Left renal pelvis (tissue), 4 donors: Measurements from ENCODE around the gene RASSF8. TPM values are rescaled to one million over a fixed set of nuclear protein-coding genes. Genes with fewer than 3 reads are reported as not detected.
A peak's percentile ranks its signal among the peaks of the same experiment; 100 is the strongest.

ENCODE experiments used
- DNase-seq, 4 donors: peaks; one replicate each; pipeline ENCODE4 v3.0.0-alpha.2; 2013; ENCODE audit warnings: low read depth in 4 of 4, low spot score in 3 of 4
- polyA plus RNA-seq, 4 donors: library from polyadenylated mRNA; unstranded; fragments of 120-200 nt; gene quantifications; one replicate each; pipeline ENCODE4 v1.2.1, GENCODE V29; 2013; ENCODE audit not compliant: insufficient read length in 4 of 4

RASSF8 gene, protein sequence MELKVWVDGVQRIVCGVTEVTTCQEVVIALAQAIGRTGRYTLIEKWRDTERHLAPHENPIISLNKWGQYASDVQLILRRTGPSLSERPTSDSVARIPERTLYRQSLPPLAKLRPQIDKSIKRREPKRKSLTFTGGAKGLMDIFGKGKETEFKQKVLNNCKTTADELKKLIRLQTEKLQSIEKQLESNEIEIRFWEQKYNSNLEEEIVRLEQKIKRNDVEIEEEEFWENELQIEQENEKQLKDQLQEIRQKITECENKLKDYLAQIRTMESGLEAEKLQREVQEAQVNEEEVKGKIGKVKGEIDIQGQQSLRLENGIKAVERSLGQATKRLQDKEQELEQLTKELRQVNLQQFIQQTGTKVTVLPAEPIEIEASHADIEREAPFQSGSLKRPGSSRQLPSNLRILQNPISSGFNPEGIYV
- 10 to 100 TPM; 61.6 to 76.0 (median 69.8) TPM for polyA plus RNA-seq

GRCh38 chr12:25958428-25959070, at the start of gene RASSF8:
Gene RASSF8 (plus strand): TSS chr12:25958682. CDS start chr12:26055344, 96,662 bp downstream.
- peak in 3 of 4 donors; percentile 61 to 76 (median 72) for DNase-seq

- DNase-seq = no peak
These were observed 43.9 kb upstream of the RASSF8 start for GRCh38 chr12:25914551-25914950.

DNA sequence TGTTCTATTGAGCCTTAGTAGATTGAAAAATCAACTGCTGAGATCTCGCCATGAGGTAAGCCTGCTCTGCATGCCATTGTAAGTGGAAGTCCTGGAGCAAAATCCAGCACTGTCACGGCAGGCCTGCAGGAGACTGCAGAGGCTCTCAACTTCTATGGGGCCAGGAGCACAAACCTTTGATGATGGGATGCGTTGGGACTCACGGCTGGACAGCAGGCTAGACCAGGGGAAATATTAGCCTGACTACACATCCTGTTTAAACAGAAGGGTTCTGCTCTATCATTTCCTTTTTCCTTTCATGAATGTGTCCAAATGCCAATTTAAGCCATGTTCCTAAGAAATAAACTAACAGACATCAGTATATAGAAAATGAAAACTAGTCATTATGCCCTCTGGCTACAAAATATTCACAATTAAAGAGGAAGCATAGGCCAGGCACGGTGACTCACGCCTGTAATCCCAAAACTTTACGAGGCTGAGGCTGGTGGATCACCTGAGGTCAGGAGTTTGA, 33.9 kb upstream of the RASSF8 start:
- DNase-seq = no peak

DNA sequence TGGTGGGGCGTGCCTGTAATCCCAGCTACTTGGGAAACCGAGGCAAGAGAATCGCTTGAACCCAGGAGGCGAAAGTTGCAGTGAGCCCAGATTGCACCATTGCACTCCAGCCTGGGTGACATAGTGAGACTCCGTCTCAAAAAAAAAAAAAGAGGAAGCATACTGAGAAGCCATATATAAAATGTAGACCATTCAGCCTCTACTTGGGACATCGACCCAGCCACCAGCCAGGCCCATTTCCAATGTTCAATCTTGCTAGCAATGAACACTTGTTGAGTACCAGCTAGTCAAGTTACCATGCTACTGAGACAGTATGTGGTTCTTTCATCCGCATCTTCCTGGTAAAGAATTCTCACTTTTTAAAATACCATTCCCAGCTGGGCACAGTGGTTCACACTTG, 33.4 kb upstream of the RASSF8 start:
- no peak for DNase-seq

GRCh38 chr12:25926536-25926935, 31.9 kb upstream of the RASSF8 start:
- no peak for DNase-seq

DNA sequence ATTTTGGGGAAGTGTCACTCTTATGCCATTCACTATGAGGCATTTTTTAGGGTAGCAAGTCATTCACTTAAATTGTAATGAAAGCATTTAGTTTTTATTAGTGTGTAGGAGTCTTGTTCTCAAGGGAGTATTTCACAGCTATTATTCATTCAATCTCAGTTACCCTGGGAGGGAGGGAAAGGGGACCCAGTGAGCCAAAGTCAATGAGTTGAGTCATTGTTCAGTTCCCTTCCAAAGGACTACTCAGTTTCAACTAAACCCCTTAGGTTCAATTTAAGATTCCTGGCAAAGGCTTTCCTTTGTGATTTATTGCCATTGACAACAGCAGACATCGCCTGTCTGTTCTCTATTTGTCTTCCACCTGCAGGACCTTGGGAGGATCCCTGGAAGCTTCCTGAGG, 29.3 kb upstream of the RASSF8 start:
- no peak for DNase-seq

DNA sequence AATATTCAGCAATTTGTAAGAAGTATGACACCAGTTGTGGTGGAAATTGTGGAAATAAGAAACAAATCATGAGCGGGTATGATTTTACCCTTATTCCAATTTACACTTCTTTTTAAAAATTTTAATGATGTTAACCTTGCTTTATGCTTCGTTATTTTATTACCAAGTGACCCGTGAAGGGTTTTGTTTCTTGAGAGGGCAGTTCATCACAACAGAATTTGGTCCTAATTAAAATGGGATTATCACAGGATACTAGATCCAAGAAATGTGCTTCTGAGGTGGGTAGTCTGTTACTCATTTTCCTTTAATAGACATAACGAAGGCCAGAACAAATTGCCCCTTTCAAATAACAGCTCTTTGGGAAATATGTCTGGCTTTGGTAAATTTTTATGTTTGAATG, 25.5 kb upstream of the RASSF8 start:
- no peak for DNase-seq

- no peak for DNase-seq
These were observed 24.0 kb upstream of the RASSF8 start for GRCh38 chr12:25934456-25934855.

DNA sequence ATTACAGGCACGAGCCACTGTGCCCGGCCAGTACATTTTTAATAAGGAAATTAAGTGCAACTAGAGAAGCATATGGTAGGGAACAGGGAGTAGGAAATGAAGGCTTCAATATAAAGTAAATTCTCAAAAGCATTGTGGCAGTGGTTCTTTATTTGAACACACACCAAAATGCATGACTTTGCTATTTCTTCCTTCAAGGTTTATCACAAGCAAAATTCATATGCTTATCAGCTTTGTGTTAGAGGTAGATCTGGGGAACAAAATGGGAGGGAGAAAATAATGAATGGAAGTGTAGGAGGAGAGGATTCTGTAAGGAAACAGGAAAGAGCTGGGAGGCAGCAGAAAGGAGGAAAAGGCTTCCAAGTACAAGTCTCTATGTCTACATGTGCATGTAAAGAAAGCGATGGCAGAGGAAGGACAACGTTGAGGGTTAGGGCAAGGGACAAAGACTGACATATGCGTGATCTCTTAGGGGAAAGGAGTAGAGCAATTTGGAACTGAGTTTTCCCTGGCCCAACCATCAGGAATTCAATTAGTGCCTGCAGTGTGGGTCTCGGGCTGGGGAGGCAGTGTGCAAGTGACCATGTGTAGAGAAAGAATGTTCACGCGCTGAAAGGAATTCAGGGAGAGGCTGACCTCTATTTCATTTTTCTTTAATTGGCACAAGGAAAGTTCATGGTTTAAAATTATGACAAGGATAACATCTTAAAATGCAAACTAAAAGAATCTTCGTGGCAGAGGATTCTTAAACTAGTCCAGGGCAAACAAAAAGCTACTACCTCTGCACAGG, 22.9 kb upstream of the RASSF8 start:
- DNase-seq = no peak

GRCh38 chr12:25937096-25937495, 21.4 kb upstream of the RASSF8 start:
- no peak for DNase-seq

DNA sequence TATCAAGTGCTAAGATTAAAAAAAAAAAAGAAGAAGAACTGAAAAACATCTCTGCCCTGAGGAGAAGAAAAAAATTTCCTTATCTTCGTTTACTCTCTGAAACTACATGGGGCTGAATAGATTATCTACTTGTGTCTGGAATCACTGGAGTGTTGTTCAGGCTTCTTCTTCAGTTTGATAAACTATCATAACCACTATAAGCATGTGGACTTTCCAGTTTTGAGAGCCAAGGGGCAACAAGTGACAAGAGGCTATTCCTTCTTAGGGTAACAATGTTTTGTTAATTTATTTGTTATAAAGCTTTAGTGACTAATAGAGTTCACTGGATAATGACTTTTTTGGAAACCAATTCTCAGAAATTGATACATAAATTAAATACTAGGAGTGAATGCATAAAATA, 19.9 kb upstream of the RASSF8 start:
- no peak for DNase-seq

- no peak for DNase-seq
These were observed 18.9 kb upstream of the RASSF8 start for GRCh38 chr12:25939606-25940005.

DNA sequence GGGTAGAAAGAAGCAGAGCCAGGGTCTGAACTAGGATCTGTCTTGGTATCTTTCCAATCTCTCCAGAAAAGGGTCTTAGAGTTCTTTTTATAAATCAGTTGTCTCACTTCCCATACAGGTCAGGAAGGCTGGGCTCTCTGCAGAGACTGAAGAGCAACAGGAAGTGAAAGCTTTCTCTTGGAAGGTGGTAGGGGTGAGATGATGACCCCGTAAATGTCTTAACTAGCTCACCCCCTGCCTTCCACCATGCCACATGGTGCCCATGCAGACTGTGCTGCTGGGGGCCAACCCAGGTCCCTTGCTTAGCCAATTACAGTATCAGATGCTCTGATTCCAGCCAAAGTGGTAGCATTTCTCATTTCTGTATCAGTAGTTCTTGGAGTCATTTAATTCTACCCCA, 17.6 kb upstream of the RASSF8 start:
- no peak for DNase-seq

DNA sequence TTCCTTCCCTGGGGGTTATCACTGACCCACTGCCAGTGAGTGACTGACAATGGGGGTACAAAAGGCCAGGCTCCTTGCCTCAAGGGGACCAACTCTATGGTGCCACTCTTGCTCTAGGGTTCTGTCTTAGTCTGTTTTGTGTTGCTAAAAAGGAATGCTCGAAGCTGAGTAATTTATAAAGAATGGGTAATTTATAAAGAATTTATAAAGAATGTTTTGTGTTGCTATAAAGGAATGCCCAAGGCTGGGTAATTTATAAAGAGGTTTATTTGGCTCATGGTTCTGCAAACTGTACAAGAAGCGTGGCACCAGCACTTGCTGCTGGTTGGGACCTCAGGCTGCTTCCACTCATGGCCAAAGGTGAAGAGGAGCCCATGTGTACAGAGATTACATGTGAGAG, 15.8 kb upstream of the RASSF8 start:
- DNase-seq = no peak

GRCh38 chr12:25943940-25944339, 14.5 kb upstream of the RASSF8 start:
- no peak for DNase-seq

GRCh38 chr12:25949343-25949742, 9.1 kb upstream of the RASSF8 start:
- DNase-seq = no peak

DNA sequence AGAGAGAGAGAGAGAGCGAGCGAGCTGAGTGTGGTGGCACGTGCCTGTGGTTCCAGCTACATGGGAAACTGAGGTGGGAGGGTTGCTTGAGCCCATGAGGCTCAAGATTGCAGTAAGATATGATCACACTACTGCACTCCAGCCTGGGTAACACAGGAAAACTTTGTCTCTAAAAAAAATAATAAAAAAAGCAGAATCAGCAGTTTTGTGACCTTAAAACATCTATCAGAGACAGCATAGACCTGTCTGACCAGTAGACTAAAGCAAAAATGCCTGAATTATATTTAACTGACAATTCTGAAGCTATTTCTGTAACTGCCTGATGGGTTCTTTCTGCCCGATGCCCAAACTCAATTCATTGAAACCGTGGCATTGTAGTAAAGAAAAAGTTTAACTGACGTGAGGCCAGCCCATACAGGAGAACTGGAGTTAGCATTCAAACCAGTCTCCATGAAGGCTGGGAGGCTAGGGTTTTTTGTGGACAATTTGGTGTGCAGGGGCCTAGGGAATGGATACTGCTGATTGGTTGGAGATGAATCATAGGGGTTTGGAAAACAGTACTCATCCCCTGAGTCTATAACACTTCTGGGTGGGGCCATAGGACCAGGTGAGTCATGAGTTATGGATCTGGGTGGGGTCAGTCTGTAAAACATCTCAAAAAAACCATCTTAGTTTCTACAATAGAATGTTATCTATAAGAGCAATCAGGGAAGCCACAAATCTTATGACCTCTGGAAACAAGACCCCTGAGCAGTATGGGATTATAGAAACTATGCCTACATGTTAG, 8.0 kb upstream of the RASSF8 start:
- no peak for DNase-seq

GRCh38 chr12:25957793-25958427, 572 bp upstream of the RASSF8 start:
- peak in 3 of 4 donors; percentile 39 to 53 (median 51) for DNase-seq

- DNase-seq = peak in 2 of 4 donors; percentile 35 to 36
These were observed 834 bp downstream of the RASSF8 start for GRCh38 chr12:25959071-25959961.
